Loucy (cell line): ENCODE results near the gene MAB21L3.

Source experiments
- H2AFZ ChIP-seq: fragments of 200-600 bp; sonication (generic); 2 replicates; pipeline ENCODE4 v1.6.0; 2016; ENCODE audit warnings: antibody characterized with exemption, mild to moderate bottlenecking, low read length, moderate library complexity
- H3F3A ChIP-seq: fragments of 200-600 bp; 2 replicates; pipeline ENCODE4 v1.6.0; 2016; ENCODE audit warnings: antibody characterized with exemption, low read depth, mild to moderate bottlenecking
- H3K27me3 ChIP-seq: fragments of 200-600 bp; sonication (generic); 2 replicates; pipeline ENCODE4 v1.6.1; 2014; ENCODE audit warnings: low read length, mild to moderate bottlenecking; ENCODE audit not compliant: insufficient read depth, poor library complexity, severe bottlenecking
- H3K36me3 ChIP-seq: fragments of 200-600 bp; sonication (generic); 2 replicates; pipeline ENCODE4 v1.6.1; 2016; ENCODE audit warnings: low read length; ENCODE audit not compliant: insufficient read depth
- H3K4me1 ChIP-seq: fragments of 200-600 bp; sonication (generic); 2 replicates; pipeline ENCODE4 v1.5.1; 2014; ENCODE audit warnings: low read length, mild to moderate bottlenecking; ENCODE audit not compliant: insufficient read depth, poor library complexity, severe bottlenecking
- H3K4me2 ChIP-seq: fragments of 200-600 bp; sonication (generic); 2 replicates; pipeline ENCODE4 v1.6.0; 2014; ENCODE audit warnings: antibody characterized with exemption, low read length, low read depth, mild to moderate bottlenecking; ENCODE audit not compliant: poor library complexity, severe bottlenecking
- H3K4me3 ChIP-seq: fragments of 200-600 bp; sonication (generic); 2 replicates; pipeline ENCODE4 v1.5.1; 2014; ENCODE audit warnings: low read length, mild to moderate bottlenecking, mixed read lengths; ENCODE audit not compliant: poor library complexity, severe bottlenecking
- H3K79me2 ChIP-seq: fragments of 200-600 bp; sonication (generic); 2 replicates; pipeline ENCODE4 v1.6.1; 2014; ENCODE audit warnings: low read length; ENCODE audit not compliant: insufficient read depth
- H3K9ac ChIP-seq: fragments of 200-600 bp; sonication (generic); 2 replicates; pipeline ENCODE4 v1.6.0; 2014; ENCODE audit warnings: mild to moderate bottlenecking, low read depth, low read length, moderate library complexity; ENCODE audit not compliant: poor library complexity, severe bottlenecking
- H3K9me2 ChIP-seq: fragments of 200-600 bp; sonication (generic); replicated peaks from 2 replicates; pipeline ENCODE4 v1.6.1; 2016; ENCODE audit warnings: low read depth, low read length, mixed read lengths
- H3K9me3 ChIP-seq: fragments of 200-600 bp; sonication (generic); 2 replicates; pipeline ENCODE4 v1.6.1; 2014; ENCODE audit warnings: mild to moderate bottlenecking, antibody characterized with exemption, low read length, low read depth; ENCODE audit not compliant: insufficient read depth
- H4K20me1 ChIP-seq: fragments of 200-600 bp; sonication (generic); 2 replicates; pipeline ENCODE4 v1.6.0; 2014; ENCODE audit warnings: antibody characterized with exemption, low read length, mild to moderate bottlenecking; ENCODE audit not compliant: insufficient read depth, poor library complexity, severe bottlenecking
- CTCF ChIP-seq: fragments of 200-600 bp; sonication (generic); conservative IDR thresholded peaks from 2 replicates; pipeline ENCODE4 v1.5.1; 2014; ENCODE audit warnings: mild to moderate bottlenecking, antibody characterized with exemption, low read length
- EZH2phosphoT487 ChIP-seq: fragments of 200-600 bp; IDR thresholded peaks from 2 replicates; pipeline ENCODE4 v1.6.1; 2018; ENCODE audit warnings: antibody characterized with exemption, mild to moderate bottlenecking, moderate library complexity, borderline replicate concordance

Gene MAB21L3

GRCh38 chr1:116150368-116150767 lies 39.2 kb downstream of the MAB21L3 start:
- H3K36me3 ChIP-seq: no peaks in the 10 kb centered on the region
- no peaks in the 10 kb centered on the region for H4K20me1 ChIP-seq
- no peak overlapping the region for H2AFZ ChIP-seq
- H3K4me3 ChIP-seq: no peak overlapping the region
- peaks cover 16% of the 10 kb centered on the region for H3K4me1 ChIP-seq
- no peaks in the 10 kb centered on the region for H3K9me2 ChIP-seq
- no peak overlapping the region for H3K4me2 ChIP-seq
- H3K9me3 ChIP-seq: no peaks in the 10 kb centered on the region
- no peak overlapping the region for H3K9ac ChIP-seq
- H3F3A ChIP-seq: no peaks in the 10 kb centered on the region
- no peaks in the 10 kb centered on the region for H3K79me2 ChIP-seq
- no peaks in the 10 kb centered on the region for H3K27me3 ChIP-seq
- TF ChIP-seq EZH2phosphoT487 (no peak), CTCF (no peak)

- Histone ChIP-seq H3K27me3 (no peaks in the 10 kb centered on the region), H3K79me2 (no peaks in the 10 kb centered on the region), H3K4me3 (peak overlapping the region; percentile 74), H3K9me2 (no peaks in the 10 kb centered on the region), H3K4me1 (peaks cover 14% of the 10 kb centered on the region), H3K9ac (peak overlapping the region; percentile 71), H2AFZ (peak overlapping the region; percentile 99), H3K4me2 (peak overlapping the region; percentile 91), H4K20me1 (no peaks in the 10 kb centered on the region), H3K9me3 (no peaks in the 10 kb centered on the region), H3K36me3 (no peaks in the 10 kb centered on the region), H3F3A (no peaks in the 10 kb centered on the region)
- TF ChIP-seq CTCF: peak; percentile 73
- TF ChIP-seq EZH2phosphoT487: no peak
These were observed 40.8 kb downstream of the MAB21L3 start for GRCh38 chr1:116151739-116152576.

GRCh38 chr1:116152577-116152943 lies 41.4 kb downstream of the MAB21L3 start:
- Histone ChIP-seq H2AFZ (peak overlapping the region; percentile 99), H3K79me2 (no peaks in the 10 kb centered on the region), H3K27me3 (no peaks in the 10 kb centered on the region), H3K9ac (peak overlapping the region; percentile 71), H3K9me2 (no peaks in the 10 kb centered on the region), H3K36me3 (no peaks in the 10 kb centered on the region), H3K4me3 (peak overlapping the region; percentile 74), H3F3A (no peaks in the 10 kb centered on the region), H4K20me1 (no peaks in the 10 kb centered on the region), H3K4me2 (peak overlapping the region; percentile 91), H3K9me3 (no peaks in the 10 kb centered on the region), H3K4me1 (peaks cover 12% of the 10 kb centered on the region)
- TF ChIP-seq EZH2phosphoT487 (no peak), CTCF (no peak)
